Activated naive CD8-positive, alpha-beta T cell treated with anti-CD3 and anti-CD28 coated beads for 36 hours (primary cell): Measurements from ENCODE around the gene SMOC1. TPM values are rescaled to one million over a fixed set of nuclear protein-coding genes. Genes with fewer than 3 reads are reported as not detected.
"Not testable (repeated sequence)": the region's sequence is repeated elsewhere in the genome, so short reads cannot be mapped to it uniquely, and the experiment has no call there.

ENCODE experiments used
- DNase-seq: peaks from one replicate; pipeline ENCODE4 v3.0.0; 2021
- H3K27ac Mint-ChIP-seq: one replicate; pipeline ENCODE4 v1.8.0; 2022; ENCODE audit warnings: mild to moderate bottlenecking, moderate library complexity, mixed read lengths
- H3K27me3 Mint-ChIP-seq: one replicate; pipeline ENCODE4 v1.8.0; 2022; ENCODE audit warnings: mild to moderate bottlenecking, mixed read lengths
- H3K36me3 Mint-ChIP-seq: one replicate; pipeline ENCODE4 v1.8.0; 2021; ENCODE audit warnings: mild to moderate bottlenecking, mixed read lengths
- H3K4me1 Mint-ChIP-seq: one replicate; pipeline ENCODE4 v1.8.0; 2021; ENCODE audit warnings: mixed read lengths
- H3K4me3 Mint-ChIP-seq: one replicate; pipeline ENCODE4 v1.8.0; 2022; ENCODE audit warnings: mild to moderate bottlenecking, moderate library complexity, mixed read lengths
- H3K9me3 Mint-ChIP-seq: one replicate; pipeline ENCODE4 v1.8.0; 2022; ENCODE audit warnings: mixed read lengths
- total RNA-seq, 2 experiments: library from RNA; stranded (reverse); gene quantifications; one replicate each; pipeline ENCODE4 v1.2.3, GENCODE V29; 2021

SMOC1 gene
- total RNA-seq, 2 experiments from 2014 or later, result not detected

GRCh38 chr14:69878251-69878650, 965 bp upstream of the SMOC1 start:
- no peaks in the 10 kb centered on the region for H3K36me3 Mint-ChIP-seq
- no peak for DNase-seq
- peaks cover 4% of the 10 kb centered on the region for H3K4me1 Mint-ChIP-seq
- no peak overlapping the region for H3K4me3 Mint-ChIP-seq
- H3K27me3 Mint-ChIP-seq, result peaks cover 52% of the 10 kb centered on the region
- H3K27ac Mint-ChIP-seq, result no peak overlapping the region
- H3K9me3 Mint-ChIP-seq, result peaks cover 3% of the 10 kb centered on the region

- DNase-seq, result no peak
- Mint-ChIP-seq H3K27me3 (peaks cover 65% of the 10 kb centered on the region), H3K4me3 (no peak overlapping the region), H3K4me1 (peaks cover 4% of the 10 kb centered on the region), H3K9me3 (no peaks in the 10 kb centered on the region), H3K27ac (no peak overlapping the region), H3K36me3 (no peaks in the 10 kb centered on the region)
Measured at GRCh38 chr14:69880044-69880487, 850 bp downstream of the SMOC1 start.

DNA sequence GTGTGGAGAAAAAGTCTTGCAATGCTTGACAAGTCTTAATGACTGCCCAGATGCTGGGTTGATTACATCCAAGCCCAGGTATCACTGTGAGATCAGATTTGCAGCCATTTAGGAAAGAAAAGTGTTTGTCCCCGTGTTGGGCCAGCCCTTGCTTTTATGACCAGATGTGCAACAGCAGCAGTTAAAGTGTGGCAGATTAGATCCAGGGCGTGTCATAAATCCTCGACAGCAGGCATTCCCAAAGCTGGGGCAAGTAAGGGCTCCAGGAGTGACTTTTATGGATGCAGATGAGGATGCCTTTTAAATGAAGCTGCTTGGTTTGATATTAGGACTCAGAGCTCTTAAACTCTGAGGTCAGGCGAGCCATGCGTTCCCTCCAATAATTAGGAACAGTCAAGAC, 1.7 kb downstream of the SMOC1 start:
- DNase-seq, result no peak
- H3K27ac Mint-ChIP-seq, result no peak overlapping the region
- H3K36me3 Mint-ChIP-seq, result no peaks in the 10 kb centered on the region
- H3K27me3 Mint-ChIP-seq, result peaks cover 65% of the 10 kb centered on the region
- no peaks in the 10 kb centered on the region for H3K9me3 Mint-ChIP-seq
- H3K4me1 Mint-ChIP-seq, result peaks cover 4% of the 10 kb centered on the region
- no peak overlapping the region for H3K4me3 Mint-ChIP-seq

GRCh38 chr14:69882116-69882864, 3.1 kb downstream of the SMOC1 start:
- H3K4me3 Mint-ChIP-seq, result no peak overlapping the region
- no peak overlapping the region for H3K27ac Mint-ChIP-seq
- H3K27me3 Mint-ChIP-seq, result peaks cover 67% of the 10 kb centered on the region
- DNase-seq, result no peak
- H3K36me3 Mint-ChIP-seq, result no peaks in the 10 kb centered on the region
- no peaks in the 10 kb centered on the region for H3K9me3 Mint-ChIP-seq
- H3K4me1 Mint-ChIP-seq, result peaks cover 4% of the 10 kb centered on the region

DNA sequence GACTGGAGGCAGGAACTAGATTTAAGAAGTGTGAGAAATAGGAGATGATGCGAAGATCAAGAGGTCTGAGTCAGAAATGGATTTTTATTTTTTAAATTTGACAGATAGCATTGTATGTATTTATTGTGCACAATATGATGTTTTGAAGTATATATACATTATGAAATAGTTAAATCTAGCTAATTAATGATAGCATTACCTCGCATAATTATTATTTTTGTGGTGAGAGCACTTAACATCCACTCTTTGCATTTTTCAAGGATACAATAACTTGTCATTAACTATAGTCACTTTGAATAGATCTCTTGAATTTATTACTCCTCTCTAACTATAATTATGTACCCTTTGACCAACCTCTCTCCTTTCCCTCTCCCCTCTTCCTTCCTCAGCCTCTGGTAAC, 3.7 kb downstream of the SMOC1 start:
- DNase-seq, result no peak
- Mint-ChIP-seq H3K4me3 (no peak overlapping the region), H3K27ac (no peak overlapping the region), H3K27me3 (peaks cover 63% of the 10 kb centered on the region), H3K4me1 (peaks cover 4% of the 10 kb centered on the region), H3K36me3 (no peaks in the 10 kb centered on the region), H3K9me3 (no peaks in the 10 kb centered on the region)

DNA sequence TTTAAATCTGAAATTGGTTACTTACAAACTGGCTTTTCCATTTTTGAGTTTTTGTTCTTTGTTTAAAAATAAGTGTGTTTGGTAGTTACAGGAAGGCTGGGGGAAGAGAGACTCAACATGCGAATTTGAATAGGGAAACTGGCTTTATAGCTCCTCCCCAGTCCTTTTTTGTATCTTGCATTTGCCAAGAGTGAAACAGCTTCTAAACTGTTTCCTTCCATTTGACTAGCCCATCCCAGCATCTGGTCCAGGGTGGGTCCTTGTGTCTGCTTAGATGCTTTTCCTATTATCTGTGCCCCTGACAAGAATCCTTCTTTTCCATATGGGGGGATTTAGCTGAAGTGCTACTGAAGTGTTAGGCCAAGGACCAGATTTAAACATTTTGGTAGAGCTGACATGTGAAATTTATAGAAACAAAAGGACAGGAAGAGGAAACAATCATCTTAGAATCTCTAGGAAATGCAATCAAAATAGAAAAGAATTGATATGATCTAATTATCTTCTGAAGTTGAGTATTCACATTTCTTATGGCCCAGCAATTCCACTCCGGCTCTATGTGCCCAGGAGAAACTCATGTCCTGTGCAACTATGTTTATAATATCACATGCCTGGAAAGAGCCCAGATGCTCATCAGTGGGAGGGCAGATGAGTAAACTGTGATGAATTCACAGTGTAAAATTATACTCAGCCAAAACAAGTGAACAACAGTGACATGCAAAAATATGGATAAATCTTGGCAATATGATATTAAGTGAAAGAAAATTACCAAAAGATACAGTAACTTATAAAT, 7.4 kb downstream of the SMOC1 start:
- Mint-ChIP-seq H3K27me3 (peaks cover 32% of the 10 kb centered on the region), H3K9me3 (no peaks in the 10 kb centered on the region), H3K27ac (no peak overlapping the region), H3K36me3 (no peaks in the 10 kb centered on the region), H3K4me3 (no peak overlapping the region), H3K4me1 (no peaks in the 10 kb centered on the region)
- DNase-seq, result no peak

DNA sequence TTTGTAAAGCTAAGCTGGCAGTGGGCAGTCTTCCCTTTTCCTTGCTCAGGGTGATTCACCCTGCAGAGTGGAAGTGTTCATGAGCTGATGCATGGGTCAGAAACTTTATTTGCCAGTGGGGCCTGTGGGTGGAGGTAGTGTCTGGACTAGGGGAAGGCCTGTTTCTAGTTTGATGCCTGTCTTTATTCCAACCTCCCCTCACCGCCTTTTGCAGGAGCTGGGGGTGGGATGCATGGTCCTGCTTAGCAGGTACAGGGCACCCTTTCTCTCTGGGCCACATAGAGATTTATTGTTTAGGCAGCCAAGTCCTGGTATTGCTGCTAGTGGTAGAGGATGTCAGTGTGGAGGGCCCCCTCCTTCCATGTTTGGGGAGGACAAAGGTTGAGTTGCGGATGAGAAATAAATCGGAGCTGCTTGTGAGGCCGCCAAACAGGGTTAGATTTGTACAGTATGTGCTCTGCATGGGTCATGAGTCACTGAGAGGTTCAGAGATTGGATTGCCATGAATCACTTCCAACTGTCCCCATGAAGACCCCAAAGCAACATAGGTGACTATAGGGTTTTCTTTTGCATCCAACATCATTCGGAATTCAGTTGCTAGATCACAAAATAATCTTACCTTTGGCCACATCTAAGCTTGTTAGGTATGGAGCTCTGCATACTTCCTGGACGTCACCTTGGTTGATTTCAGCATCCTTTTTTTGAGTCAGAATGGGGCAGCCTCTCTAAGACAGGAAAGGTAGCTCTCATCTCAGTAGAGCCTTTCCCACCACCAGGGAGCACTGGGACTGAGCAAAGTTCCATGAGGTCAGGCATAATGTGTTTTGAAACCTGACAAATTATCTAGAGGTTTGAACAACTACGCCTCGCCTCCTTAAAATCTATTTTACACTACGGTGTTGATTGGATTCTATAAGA, 8.8 kb downstream of the SMOC1 start:
- Mint-ChIP-seq H3K27ac (no peak overlapping the region), H3K27me3 (peaks cover 22% of the 10 kb centered on the region), H3K4me1 (no peaks in the 10 kb centered on the region), H3K36me3 (no peaks in the 10 kb centered on the region), H3K9me3 (no peaks in the 10 kb centered on the region), H3K4me3 (no peak overlapping the region)
- DNase-seq, result no peak

GRCh38 chr14:69891422-69891821, 12.2 kb downstream of the SMOC1 start:
- DNase-seq, result no peak
- no peak overlapping the region for H3K27ac Mint-ChIP-seq
- H3K4me1 Mint-ChIP-seq, result no peaks in the 10 kb centered on the region
- H3K36me3 Mint-ChIP-seq, result no peaks in the 10 kb centered on the region
- H3K9me3 Mint-ChIP-seq, result no peaks in the 10 kb centered on the region
- no peak overlapping the region for H3K4me3 Mint-ChIP-seq
- peaks cover 24% of the 10 kb centered on the region for H3K27me3 Mint-ChIP-seq

DNA sequence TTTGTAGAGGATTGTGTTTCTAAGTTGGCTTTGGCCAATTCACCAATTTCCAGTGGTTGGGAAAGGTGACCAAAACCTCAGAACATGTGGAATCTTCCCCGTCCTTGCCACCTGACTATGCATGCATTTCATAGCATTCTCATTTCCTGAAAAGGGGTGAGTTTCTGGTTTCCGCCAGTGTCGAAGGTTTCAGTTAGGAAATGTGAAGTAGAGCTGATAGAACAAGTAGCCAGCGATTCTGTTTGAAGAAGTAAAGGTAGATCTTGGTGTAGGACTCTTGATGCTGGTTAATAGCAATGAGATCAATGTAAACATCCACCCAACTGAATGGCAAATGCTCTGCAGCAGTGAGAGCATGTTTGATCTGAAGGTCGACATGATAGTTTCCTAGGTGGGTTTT, 15.9 kb downstream of the SMOC1 start:
- H3K4me1 Mint-ChIP-seq, result no peaks in the 10 kb centered on the region
- peaks cover 12% of the 10 kb centered on the region for H3K9me3 Mint-ChIP-seq
- no peak for DNase-seq
- peaks cover 25% of the 10 kb centered on the region for H3K27me3 Mint-ChIP-seq
- H3K36me3 Mint-ChIP-seq, result no peaks in the 10 kb centered on the region
- no peak overlapping the region for H3K27ac Mint-ChIP-seq
- H3K4me3 Mint-ChIP-seq, result no peak overlapping the region

GRCh38 chr14:69896080-69896479, 16.9 kb downstream of the SMOC1 start:
- Mint-ChIP-seq H3K27me3 (peaks cover 28% of the 10 kb centered on the region), H3K4me3 (no peak overlapping the region), H3K36me3 (no peaks in the 10 kb centered on the region), H3K9me3 (peaks cover 12% of the 10 kb centered on the region), H3K4me1 (no peaks in the 10 kb centered on the region), H3K27ac (no peak overlapping the region)
- DNase-seq, result no peak

GRCh38 chr14:69896972-69897371, 17.8 kb downstream of the SMOC1 start:
- peaks cover 12% of the 10 kb centered on the region for H3K9me3 Mint-ChIP-seq
- H3K27me3 Mint-ChIP-seq, result peaks cover 28% of the 10 kb centered on the region
- DNase-seq, result no peak
- H3K4me1 Mint-ChIP-seq, result no peaks in the 10 kb centered on the region
- H3K4me3 Mint-ChIP-seq, result no peak overlapping the region
- no peaks in the 10 kb centered on the region for H3K36me3 Mint-ChIP-seq
- H3K27ac Mint-ChIP-seq, result no peak overlapping the region

GRCh38 chr14:69900603-69901002, 21.4 kb downstream of the SMOC1 start:
- H3K27ac Mint-ChIP-seq, result no peak overlapping the region
- DNase-seq, result no peak
- no peaks in the 10 kb centered on the region for H3K4me1 Mint-ChIP-seq
- peaks cover 8% of the 10 kb centered on the region for H3K27me3 Mint-ChIP-seq
- H3K36me3 Mint-ChIP-seq, result no peaks in the 10 kb centered on the region
- no peak overlapping the region for H3K4me3 Mint-ChIP-seq
- H3K9me3 Mint-ChIP-seq, result peaks cover 12% of the 10 kb centered on the region

- no peak overlapping the region for H3K27ac Mint-ChIP-seq
- H3K9me3 Mint-ChIP-seq, result peaks cover 12% of the 10 kb centered on the region
- H3K27me3 Mint-ChIP-seq, result peaks cover 7% of the 10 kb centered on the region
- no peak for DNase-seq
- no peak overlapping the region for H3K4me3 Mint-ChIP-seq
- H3K36me3 Mint-ChIP-seq, result no peaks in the 10 kb centered on the region
- H3K4me1 Mint-ChIP-seq, result no peaks in the 10 kb centered on the region
Measured at GRCh38 chr14:69901113-69901951, 22.1 kb downstream of the SMOC1 start.

DNA sequence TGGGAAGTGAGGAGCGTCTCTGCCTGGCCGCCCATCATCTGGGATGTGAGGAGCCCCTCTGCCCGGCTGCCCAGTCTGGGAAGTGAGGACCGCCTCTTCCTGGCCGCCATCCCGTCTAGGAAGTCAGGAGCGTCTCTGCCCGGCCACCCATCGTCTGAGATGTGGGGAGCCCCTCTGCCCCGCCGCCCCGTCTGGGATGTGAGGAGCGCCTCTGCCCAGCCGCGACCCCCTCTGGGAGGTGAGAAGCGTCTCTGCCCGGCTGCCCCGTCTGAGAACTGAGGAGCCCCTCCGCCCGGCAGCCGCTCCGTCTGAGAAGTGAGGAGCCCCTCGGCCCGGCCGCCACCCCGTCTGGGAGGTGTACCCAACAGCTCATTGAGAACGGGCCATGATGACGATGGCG, 23.8 kb downstream of the SMOC1 start:
- not testable (repeated sequence) for H3K36me3 Mint-ChIP-seq, DNase-seq, H3K4me3 Mint-ChIP-seq, H3K4me1 Mint-ChIP-seq, H3K27me3 Mint-ChIP-seq, H3K27ac Mint-ChIP-seq, H3K9me3 Mint-ChIP-seq
